SK-N-SH (cell line): ENCODE results near the gene ZNF549. TPM values are rescaled to one million over a fixed set of nuclear protein-coding genes. Genes with fewer than 3 reads are reported as not detected.

Experiments used
- CTCF ChIA-PET: fragments of 300-600, 350-600 bp; formaldehyde crosslinking; extraction: SDS; loops from one replicate; lab custom pipeline; 2021; lab: Yijun Ruan, JAX
- POLR2A ChIA-PET: fragments of 350-600 bp; sonication (Branson Sonifier 250); formaldehyde crosslinking; extraction: SDS; loops from one replicate; lab custom pipeline; 2020; ENCODE audit warnings: antibody characterized with exemption, inconsistent platforms; lab: Yijun Ruan, JAX
- DNase-seq: peaks from one replicate; pipeline ENCODE4 v3.0.0; 2012
- H2AFZ ChIP-seq: fragments of 200-600 bp; sonication (generic); 2 replicates; pipeline ENCODE4 v1.8.1; 2016; ENCODE audit warnings: antibody characterized with exemption, mild to moderate bottlenecking, low read depth
- H3F3A ChIP-seq: fragments of 200-600 bp; sonication (generic); replicated peaks from 2 replicates; pipeline ENCODE3; 2016; ENCODE audit warnings: antibody characterized with exemption, mild to moderate bottlenecking; ENCODE audit not compliant: insufficient read depth
- H3K27ac ChIP-seq, 2 experiments: fragments of 200-500 bp in 1 of 2; fragments of 200-600 bp in 1 of 2; sonication (Bioruptor generic) in 1 of 2; sonication (generic), shearing (Covaris generic) in 1 of 2; 2 replicates each; pipeline versions ENCODE4 v1.5.1 to v1.6.1; 2014 to 2016; ENCODE audit warnings: low read depth in 2 of 2, inconsistent platforms in 1 of 2, low read length in 1 of 2, mild to moderate bottlenecking in 1 of 2, mixed read lengths in 1 of 2
- H3K27me3 ChIP-seq: fragments of 200-600 bp; sonication (generic), shearing (Covaris generic); 2 replicates; pipeline ENCODE4 v1.6.1; 2016; ENCODE audit warnings: mixed run types; ENCODE audit not compliant: insufficient read depth
- H3K36me3 ChIP-seq, 2 experiments: fragments of 200-500 bp in 1 of 2; fragments of 200-600 bp in 1 of 2; sonication (Bioruptor generic) in 1 of 2; sonication (generic) in 1 of 2; replicated peaks in 1 of 2; 2 replicates each; pipeline versions ENCODE3 to v1.5.1; 2014 to 2016; ENCODE audit warnings: low read length in 1 of 2, mild to moderate bottlenecking in 1 of 2; ENCODE audit not compliant: insufficient read depth in 2 of 2, control insufficient read depth in 1 of 2
- H3K4me1 ChIP-seq, 2 experiments: fragments of 200-500 bp in 1 of 2; fragments of 200-600 bp in 1 of 2; sonication (Bioruptor generic) in 1 of 2; sonication (generic), shearing (Covaris generic) in 1 of 2; 2 replicates each; pipeline versions ENCODE4 v1.5.1 to v1.6.1; 2014 to 2016; ENCODE audit warnings: low read depth in 1 of 2, low read length in 1 of 2, mixed run types in 1 of 2; ENCODE audit not compliant: insufficient read depth in 2 of 2, control insufficient read depth in 1 of 2
- H3K4me2 ChIP-seq: fragments of 200-600 bp; sonication (generic), shearing (Covaris generic); 2 replicates; pipeline ENCODE4 v1.6.1; 2017; ENCODE audit warnings: mixed run types
- H3K4me3 ChIP-seq, 2 experiments: fragments of 200-500 bp in 1 of 2; fragments of 200-600 bp in 1 of 2; sonication (Bioruptor generic) in 1 of 2; sonication (generic), shearing (Covaris generic) in 1 of 2; 2 replicates each; pipeline versions ENCODE4 v1.5.1 to v1.8.1; 2014 to 2016; ENCODE audit warnings: low read depth in 2 of 2, inconsistent platforms in 1 of 2, low read length in 1 of 2, mild to moderate bottlenecking in 1 of 2, mixed read lengths in 1 of 2, moderate library complexity in 1 of 2
- H3K79me2 ChIP-seq: fragments of 200-600 bp; sonication (generic); 2 replicates; pipeline ENCODE4 v1.8.1; 2017; ENCODE audit warnings: mild to moderate bottlenecking; ENCODE audit not compliant: insufficient read depth
- H3K9ac ChIP-seq: fragments of 200-600 bp; sonication (generic); 2 replicates; pipeline ENCODE4 v1.6.1; 2017; ENCODE audit warnings: mixed run types
- H3K9me2 ChIP-seq: fragments of 200-600 bp; sonication (generic); 2 replicates; pipeline ENCODE4 v1.6.1; 2017; ENCODE audit warnings: mixed run types
- H3K9me3 ChIP-seq: fragments of 200-600 bp; sonication (generic); 2 replicates; pipeline ENCODE4 v1.6.1; 2017; ENCODE audit warnings: mixed run types, mild to moderate bottlenecking, moderate library complexity
- H4K20me1 ChIP-seq: fragments of 200-600 bp; sonication (generic); 2 replicates; pipeline ENCODE4 v1.6.1; 2017; ENCODE audit warnings: mild to moderate bottlenecking, mixed run types; ENCODE audit not compliant: insufficient read depth
- CHD2 ChIP-seq: fragments of 150-350 bp; IDR thresholded peaks from 2 replicates; pipeline ENCODE4 v1.6.1; 2018; ENCODE audit warnings: low read length; ENCODE audit not compliant: partially characterized antibody
- CTCF ChIP-seq: fragments of 200-600 bp; sonication (generic); IDR thresholded peaks from 2 replicates; pipeline ENCODE4 v1.6.1; 2017; ENCODE audit warnings: antibody characterized with exemption, mild to moderate bottlenecking, moderate library complexity
- ELF1 ChIP-seq: IDR thresholded peaks from 2 replicates; pipeline ENCODE4 v1.4.0; 2012
- FOXJ3 ChIP-seq: sonication (generic); formaldehyde crosslinking; IDR thresholded peaks from 2 replicates; pipeline ENCODE4 v1.5.1; 2020; ENCODE audit warnings: mild to moderate bottlenecking, missing genetic modification reagents
- FOXM1 ChIP-seq: IDR thresholded peaks from 2 replicates; pipeline ENCODE4 v1.4.0; 2012; ENCODE audit warnings: low read depth, mild to moderate bottlenecking
- GABPA ChIP-seq: IDR thresholded peaks from 2 replicates; pipeline ENCODE4 v1.4.0; 2012; ENCODE audit warnings: low read depth, mild to moderate bottlenecking
- GATA2 ChIP-seq: sonication (generic); formaldehyde crosslinking; IDR thresholded peaks from 2 replicates; pipeline ENCODE4 v1.5.0; 2020; ENCODE audit warnings: mild to moderate bottlenecking, missing genetic modification reagents
- IRF3 ChIP-seq: fragments of 150-350 bp; IDR thresholded peaks from 2 replicates; pipeline ENCODE4 v1.6.1; 2016; ENCODE audit warnings: mild to moderate bottlenecking, low read depth, low read length
- JUND ChIP-seq: IDR thresholded peaks from 2 replicates; pipeline ENCODE4 v1.4.0; 2012
- MAX ChIP-seq: IDR thresholded peaks from 2 replicates; pipeline ENCODE4 v1.4.0; 2012; ENCODE audit warnings: low read depth
- MEF2A ChIP-seq: IDR thresholded peaks from 2 replicates; pipeline ENCODE4 v1.4.0; 2012; ENCODE audit warnings: low read depth, borderline replicate concordance
- PBX3 ChIP-seq: IDR thresholded peaks from 2 replicates; pipeline ENCODE4; 2012
- RAD21 ChIP-seq: IDR thresholded peaks from 2 replicates; pipeline ENCODE4 v1.6.1; 2012; ENCODE audit warnings: mild to moderate bottlenecking, low read length
- RCOR1 ChIP-seq: fragments of 150-350 bp; IDR thresholded peaks from 2 replicates; pipeline ENCODE4 v1.6.1; 2017; ENCODE audit warnings: antibody characterized with exemption, low read length
- RFX5 ChIP-seq: IDR thresholded peaks from 2 replicates; pipeline ENCODE4 v1.6.1; 2012; ENCODE audit warnings: mild to moderate bottlenecking, improper control_type of control experiment, low read length
- RXRA ChIP-seq: IDR thresholded peaks from 2 replicates; pipeline ENCODE4 v1.4.0; 2012; ENCODE audit warnings: low read depth, mild to moderate bottlenecking, borderline replicate concordance
- SIN3A ChIP-seq: IDR thresholded peaks from 2 replicates; pipeline ENCODE4 v1.6.1; 2012; ENCODE audit warnings: low read depth, mild to moderate bottlenecking, low read length, moderate library complexity, borderline replicate concordance
- TCF12 ChIP-seq: IDR thresholded peaks from 2 replicates; pipeline ENCODE4 v1.4.0; 2012
- TEAD4 ChIP-seq: IDR thresholded peaks from 2 replicates; pipeline ENCODE4 v1.4.0; 2012; ENCODE audit warnings: mild to moderate bottlenecking, borderline replicate concordance; ENCODE audit not compliant: insufficient read depth
- USF2 ChIP-seq: fragments of 150-350 bp; IDR thresholded peaks from 2 replicates; pipeline ENCODE4 v1.6.1; 2017; ENCODE audit warnings: antibody characterized with exemption, low read length, low read depth, borderline replicate concordance
- YY1 ChIP-seq: IDR thresholded peaks from 2 replicates; pipeline ENCODE4 v1.4.0; 2012; ENCODE audit warnings: low read depth, mild to moderate bottlenecking
- ZBTB33 ChIP-seq: IDR thresholded peaks from 2 replicates; pipeline ENCODE4 v1.4.0; 2012; ENCODE audit warnings: low read depth, borderline replicate concordance
- WGBS: methylation state at CpG from one replicate; pipeline ENCODE4 v1.1.6; 2017; ENCODE audit warnings: low lambda C conversion rate; 5-methylcytosine and 5-hydroxymethylcytosine counted together
- polyA plus RNA-seq, 3 experiments: library from polyadenylated mRNA; depleted of rRNA; stranded (reverse); fragments of >200 nt; gene quantifications; 2 replicates each; pipeline ENCODE4 v1.2.3, GENCODE V29; 2012

ZNF549 gene
- polyA plus RNA-seq, 1 of the 3 experiments (the other 2 are of a cell fraction), result 2.4 TPM

GRCh38 chr19:57599761-57600383, 72.7 kb downstream of the ZNF549 start, which contains the start of gene ZNF530:
Gene ZNF530 (plus strand): TSS chr19:57599885. CDS start chr19:57604346, 4,461 bp downstream.
- CTCF ChIA-PET, result interaction anchor here (1.1 to 1.9 kb wide), 2 partner anchors 10 to 16 kb away, joined by 3 to 6 read pairs; partner anchors contain the start of gene ZIK1
- Histone ChIP-seq H4K20me1 (no peaks in the 10 kb centered on the region), H3K9me3 (no peaks in the 10 kb centered on the region), H3K4me2 (peak within 1 kb of the TSS; percentile 95), H3F3A (no peaks in the 10 kb centered on the region), H3K27ac (no peak within 1 kb of the TSS; a peak in 1 of 4 replicates), H3K36me3 (peaks cover 7 to 13% of the 10 kb centered on the region in 2 experiments), H3K4me1 (peaks cover 7 to 10% of the 10 kb centered on the region in 2 experiments; a peak in 3 of 4 replicates), H3K79me2 (peaks cover 38% of the 10 kb centered on the region), H3K9ac (peak within 1 kb of the TSS; percentile 65), H2AFZ (peak within 1 kb of the TSS; percentile 71), H3K4me3 (peak within 1 kb of the TSS; percentile 91 to 94), H3K27me3 (no peaks in the 10 kb centered on the region), H3K9me2 (no peaks in the 10 kb centered on the region)
- no CpG with 5 or more reads among the region's 53 CpGs for WGBS
- POLR2A ChIA-PET, result interaction anchor here (0.7 to 1.7 kb wide), 2 partner anchors 14 to 65 kb away, joined by 3 to 6 read pairs; partner anchors contain the start of gene ZNF134
- DNase-seq, result peak; percentile 93
- TF ChIP-seq RXRA (no peak), TCF12 (no peak), CTCF (no peak), YY1 (0 out of 2 replicates have a peak, but pooled peaks have one; percentile 37), CHD2 (peak; percentile 80), RAD21 (no peak), ELF1 (peak; percentile 80), RFX5 (no peak; the same call in 1 of the 2 replicates), IRF3 (no peak), RCOR1 (no peak), FOXM1 (no peak), USF2 (no peak), MAX (peak; percentile 81), SIN3A (peak; percentile 98), JUND (no peak), MEF2A (no peak), FOXJ3 (CRISPR knock-in tag) (no peak), PBX3 (0 out of 2 replicates have a peak, but pooled peaks have one; percentile 23), ZBTB33 (no peak), GATA2 (no peak), TEAD4 (no peak), GABPA (peak; percentile 96)
